Spleen (tissue), 7 donors: ENCODE data around the gene UAP1.

Experiments
- CTCF ChIP-seq, 11 experiments: fragments of 200-600 bp in 7 of 11; fragments of 450-650 bp in 4 of 11; sonication (generic) in 4 of 11; IDR thresholded peaks in 8 of 11; conservative IDR thresholded peaks in 3 of 11; 1 replicate in 7 of 11; 2 replicates in 4 of 11; pipeline versions ENCODE4 v1.4.0 to v1.8.0; 2016 to 2021; ENCODE audit warnings: antibody characterized with exemption in 11 of 11, inconsistent platforms in 4 of 11, mild to moderate bottlenecking in 1 of 11
- POLR2A ChIP-seq, 3 donors: fragments of 450-650 bp; IDR thresholded peaks; one replicate each; pipeline ENCODE4 v1.5.1; 2017; ENCODE audit warnings: antibody characterized with exemption in 3 of 3, mild to moderate bottlenecking in 1 of 3
- POLR2AphosphoS5 ChIP-seq, 3 donors: sonication (generic); formaldehyde crosslinking; IDR thresholded peaks; one replicate each; pipeline ENCODE4 v1.5.1; 2017; ENCODE audit warnings: antibody characterized with exemption in 3 of 3
- donor health status: DM: no; HTN: no; CAD: no; lungs with moderate emphysema.
- donor health status: DM: no; HTN: no; CAD: no.
- donor health status: DM: no; HTN: no; CAD: no.

- no peak for TF ChIP-seq CTCF (IDR thresholded peaks at IDR 0.05 in 8 of 11, conservative IDR thresholded peaks at IDR 0.05 in 3 of 11)
- TF ChIP-seq POLR2A (IDR thresholded peaks at IDR 0.05) = no peak
- TF ChIP-seq POLR2AphosphoS5 (IDR thresholded peaks at IDR 0.05) = no peak
These were observed 78.2 kb downstream of the UAP1 start for GRCh38 chr1:162639718-162640117.
